ENCODE data around the gene ABCA10.

DNA sequence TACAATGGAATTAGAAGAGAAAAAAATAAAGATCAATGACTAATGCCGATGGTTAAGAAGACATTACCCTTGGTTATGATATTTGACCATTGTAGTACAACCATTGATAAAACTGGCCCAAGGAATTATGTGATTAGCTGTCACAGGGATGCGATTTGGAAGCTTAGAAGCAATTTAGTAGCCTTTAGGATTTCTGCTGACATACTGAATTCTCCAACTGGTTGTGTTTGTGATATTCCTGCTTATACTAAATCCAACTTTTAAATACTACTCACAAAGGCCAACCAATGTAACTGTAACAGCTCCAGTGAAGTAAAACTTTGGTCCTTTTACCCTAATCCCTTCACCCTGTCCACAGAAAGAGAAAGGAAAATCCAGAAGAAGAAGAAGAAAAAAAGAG is 55.5 kb downstream of the ABCA10 start:
- no peak for TF ChIP-seq POLR2A (IDR thresholded peaks at IDR 0.05; ENCODE audit: low read length)
- TF ChIP-seq, protein P1, sequence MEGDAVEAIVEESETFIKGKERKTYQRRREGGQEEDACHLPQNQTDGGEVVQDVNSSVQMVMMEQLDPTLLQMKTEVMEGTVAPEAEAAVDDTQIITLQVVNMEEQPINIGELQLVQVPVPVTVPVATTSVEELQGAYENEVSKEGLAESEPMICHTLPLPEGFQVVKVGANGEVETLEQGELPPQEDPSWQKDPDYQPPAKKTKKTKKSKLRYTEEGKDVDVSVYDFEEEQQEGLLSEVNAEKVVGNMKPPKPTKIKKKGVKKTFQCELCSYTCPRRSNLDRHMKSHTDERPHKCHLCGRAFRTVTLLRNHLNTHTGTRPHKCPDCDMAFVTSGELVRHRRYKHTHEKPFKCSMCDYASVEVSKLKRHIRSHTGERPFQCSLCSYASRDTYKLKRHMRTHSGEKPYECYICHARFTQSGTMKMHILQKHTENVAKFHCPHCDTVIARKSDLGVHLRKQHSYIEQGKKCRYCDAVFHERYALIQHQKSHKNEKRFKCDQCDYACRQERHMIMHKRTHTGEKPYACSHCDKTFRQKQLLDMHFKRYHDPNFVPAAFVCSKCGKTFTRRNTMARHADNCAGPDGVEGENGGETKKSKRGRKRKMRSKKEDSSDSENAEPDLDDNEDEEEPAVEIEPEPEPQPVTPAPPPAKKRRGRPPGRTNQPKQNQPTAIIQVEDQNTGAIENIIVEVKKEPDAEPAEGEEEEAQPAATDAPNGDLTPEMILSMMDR (IDR thresholded peaks at IDR 0.05) = no peak
- TF ChIP-seq, protein P2, sequence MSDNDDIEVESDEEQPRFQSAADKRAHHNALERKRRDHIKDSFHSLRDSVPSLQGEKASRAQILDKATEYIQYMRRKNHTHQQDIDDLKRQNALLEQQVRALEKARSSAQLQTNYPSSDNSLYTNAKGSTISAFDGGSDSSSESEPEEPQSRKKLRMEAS (IDR thresholded peaks at IDR 0.05) = no peak
- no peak for TF ChIP-seq CHD2 (IDR thresholded peaks at IDR 0.05; ENCODE audit: low read length, partially characterized antibody)
- no peak for TF ChIP-seq KDM1A (IDR thresholded peaks at IDR 0.05; ENCODE audit: low read depth)
- TF ChIP-seq EP300 (IDR thresholded peaks at IDR 0.05) = no peak
- TF ChIP-seq CEBPB (IDR thresholded peaks at IDR 0.05) = no peak
- TF ChIP-seq RNF2 (IDR thresholded peaks at IDR 0.05; ENCODE audit: borderline replicate concordance, low read depth) = no peak
- no peak for TF ChIP-seq RAD21 (conservative IDR thresholded peaks at IDR 0.05 in 1 of 2, IDR thresholded peaks at IDR 0.05 in 1 of 2)
- no peak for TF ChIP-seq MAZ (IDR thresholded peaks at IDR 0.05; ENCODE audit: borderline replicate concordance, low read depth, low read length)
- no peak for TF ChIP-seq SMC3 (IDR thresholded peaks at IDR 0.05)
